Limb (tissue), 2 donors: ENCODE results near the gene NSMCE3.

Experiments
- DNase-seq, 2 donors: peaks; one replicate each; pipeline ENCODE4 v3.0.0-alpha.2; 2016; ENCODE audit errors: extremely low spot score in 2 of 2

NSMCE3 gene

DNA sequence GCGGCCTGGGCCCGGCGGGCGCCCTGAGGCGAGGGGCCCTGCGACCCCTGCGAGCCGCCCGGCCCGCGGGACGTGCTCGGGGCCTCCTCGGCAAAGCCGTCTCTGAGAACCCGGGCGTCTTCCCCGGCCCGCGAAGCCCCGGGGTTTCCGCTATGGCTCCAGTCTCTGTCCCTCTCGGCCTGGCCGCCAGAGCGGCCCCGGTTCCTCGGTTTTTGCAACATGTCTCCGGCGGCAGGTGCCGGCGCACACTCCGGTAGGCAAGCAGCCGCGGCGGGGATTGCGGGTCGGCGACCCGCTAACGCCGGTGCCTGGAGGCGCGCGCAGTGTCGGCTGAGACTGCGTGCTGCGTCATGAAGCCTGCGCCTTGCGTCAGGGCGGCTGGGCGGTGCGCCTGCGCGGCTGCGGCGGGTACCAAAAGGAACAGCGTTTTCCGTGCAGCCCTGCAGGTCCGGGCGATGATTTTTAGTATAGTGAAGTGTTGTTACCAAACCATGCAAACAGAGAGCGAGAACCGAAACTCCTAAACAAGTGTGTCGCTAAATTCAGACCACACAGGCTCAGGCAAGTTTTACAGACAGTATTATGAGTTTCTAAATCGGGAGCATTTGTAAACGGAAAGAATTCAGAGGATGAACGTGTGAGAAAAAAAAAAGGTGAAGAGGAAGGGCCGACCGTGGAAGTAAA lies at the start of gene NSMCE3:
NSMCE3 (minus strand) TSS at position 338 of the 684 bp plus-strand sequence; CDS start at position 221, 117 bp downstream.
- DNase-seq: peak; percentile 92 to 93

DNA sequence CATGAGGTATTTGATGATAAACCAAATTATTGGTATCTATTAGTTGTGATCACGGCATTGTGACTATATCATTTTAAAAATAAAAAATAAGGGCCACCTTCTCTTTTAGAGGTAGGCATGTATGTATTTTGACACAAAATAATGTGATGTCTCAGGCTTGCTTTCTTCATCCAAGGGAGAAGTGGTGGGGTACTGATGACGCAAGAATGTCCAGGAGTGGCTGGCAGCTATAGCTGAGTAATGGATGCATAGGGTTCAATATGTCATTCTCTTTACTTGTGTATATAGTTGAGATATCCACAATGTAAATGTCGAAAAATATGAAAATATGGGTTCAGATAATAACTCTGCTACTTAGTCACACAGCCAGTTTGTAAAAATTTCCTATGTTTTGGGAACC lies 46.8 kb upstream of the NSMCE3 start:
- DNase-seq: no peak

- no peak for DNase-seq
Observed at GRCh38 chr15:29312387-29312786, 42.8 kb upstream of the NSMCE3 start.

- no peak for DNase-seq
Observed at GRCh38 chr15:29311696-29312095, 42.1 kb upstream of the NSMCE3 start.

DNA sequence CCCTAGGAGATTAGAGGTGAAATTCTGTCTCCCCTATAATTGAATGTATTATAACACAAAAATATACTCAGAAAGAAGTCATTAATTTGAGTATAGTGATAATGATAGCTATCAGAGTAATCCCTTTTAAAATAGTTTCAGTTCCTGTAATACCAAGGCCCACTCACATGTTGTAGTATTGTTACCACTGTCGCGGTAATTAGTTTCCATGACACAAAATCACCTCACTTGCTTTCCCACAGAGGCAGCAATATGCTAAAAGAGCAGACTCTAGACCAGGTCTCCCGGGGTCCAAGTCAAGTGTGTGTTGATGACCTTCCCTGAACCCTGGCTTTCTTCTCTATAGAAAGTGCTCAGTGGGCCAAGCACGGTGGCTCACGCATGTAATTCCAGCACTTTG lies 39.5 kb upstream of the NSMCE3 start:
- no peak for DNase-seq

DNA sequence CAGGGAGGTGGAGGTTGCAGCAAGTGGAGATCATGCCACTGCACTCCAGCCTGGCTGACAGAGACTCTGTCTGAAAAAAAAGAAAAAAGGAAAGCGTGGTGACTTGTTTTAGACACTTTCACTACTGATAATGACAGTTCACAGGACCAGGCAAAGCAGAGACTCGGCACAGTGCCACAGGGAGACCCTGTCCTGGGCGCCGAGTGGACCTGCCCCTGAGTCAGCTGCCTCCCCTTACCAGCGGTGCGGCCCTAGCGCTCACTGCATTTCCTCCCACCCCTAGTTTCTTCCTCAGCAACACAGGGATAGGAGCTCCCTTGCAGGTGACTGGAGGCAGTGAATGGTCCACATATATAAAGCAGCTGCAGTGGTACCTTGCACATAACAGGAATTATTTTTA lies 38.7 kb upstream of the NSMCE3 start:
- no peak for DNase-seq

- no peak for DNase-seq
Observed at GRCh38 chr15:29305556-29305955, 35.9 kb upstream of the NSMCE3 start.

DNA sequence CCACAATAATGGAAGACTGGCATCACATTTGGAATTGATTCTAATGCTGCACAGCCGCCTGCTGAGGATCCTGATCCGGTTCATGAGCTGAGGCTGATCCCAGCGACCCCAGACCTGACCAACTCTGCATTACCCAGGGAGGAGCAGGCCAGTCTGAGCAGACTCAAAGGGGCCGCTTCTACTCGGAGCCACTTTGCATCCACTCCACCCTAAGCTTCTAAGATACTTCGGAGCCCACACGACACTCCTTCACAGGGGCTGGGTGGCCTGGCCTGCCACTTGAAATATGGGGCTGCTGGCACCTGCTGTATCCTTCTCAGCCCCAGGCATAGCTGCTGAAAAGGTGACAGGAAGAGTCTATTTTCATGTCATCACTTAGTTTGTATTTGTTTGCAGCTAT lies 33.2 kb upstream of the NSMCE3 start:
- DNase-seq: no peak

DNA sequence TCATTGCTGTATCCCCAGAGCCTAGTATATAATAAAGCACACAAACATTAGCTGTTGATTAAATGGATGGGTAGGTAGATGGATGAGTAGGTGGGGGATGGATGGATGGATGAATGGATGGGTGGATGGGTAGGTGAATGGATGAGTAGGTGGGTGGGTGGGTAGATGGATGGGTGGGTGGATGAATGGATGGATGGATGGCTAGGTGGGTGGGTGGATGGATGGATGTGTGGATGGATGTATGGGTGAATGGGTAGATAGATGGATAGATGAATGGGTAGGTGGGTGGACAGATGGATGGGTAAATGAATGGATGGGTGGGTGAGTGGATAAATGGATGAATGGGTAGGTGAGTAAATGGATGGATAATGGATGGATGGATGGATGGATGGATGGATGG lies 30.2 kb upstream of the NSMCE3 start:
- no peak for DNase-seq

DNA sequence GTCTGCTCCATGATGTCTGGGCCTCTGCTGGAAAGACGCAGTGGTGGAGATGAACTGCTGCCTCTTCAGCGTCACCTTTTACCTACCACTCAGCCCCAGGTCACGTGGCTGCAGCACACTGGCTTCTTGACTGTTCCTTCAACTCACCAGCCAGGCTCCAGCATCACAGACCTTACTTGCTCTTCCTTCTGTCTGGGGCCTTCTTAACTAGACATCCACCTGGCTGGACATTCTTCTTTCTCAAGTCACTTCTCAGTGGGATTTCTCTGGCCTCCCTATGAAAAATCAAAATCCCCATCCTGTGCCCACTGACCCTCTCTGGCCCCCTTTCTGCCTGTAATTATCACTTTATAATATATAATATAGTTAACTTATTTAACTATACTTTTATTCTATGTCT lies 29.7 kb upstream of the NSMCE3 start:
- DNase-seq: no peak

- no peak for DNase-seq
Observed at GRCh38 chr15:29294732-29295325, 25.2 kb upstream of the NSMCE3 start.

- DNase-seq: no peak
Observed at GRCh38 chr15:29291067-29291845, 21.6 kb upstream of the NSMCE3 start.

GRCh38 chr15:29289173-29289572 lies 19.6 kb upstream of the NSMCE3 start:
- no peak for DNase-seq

DNA sequence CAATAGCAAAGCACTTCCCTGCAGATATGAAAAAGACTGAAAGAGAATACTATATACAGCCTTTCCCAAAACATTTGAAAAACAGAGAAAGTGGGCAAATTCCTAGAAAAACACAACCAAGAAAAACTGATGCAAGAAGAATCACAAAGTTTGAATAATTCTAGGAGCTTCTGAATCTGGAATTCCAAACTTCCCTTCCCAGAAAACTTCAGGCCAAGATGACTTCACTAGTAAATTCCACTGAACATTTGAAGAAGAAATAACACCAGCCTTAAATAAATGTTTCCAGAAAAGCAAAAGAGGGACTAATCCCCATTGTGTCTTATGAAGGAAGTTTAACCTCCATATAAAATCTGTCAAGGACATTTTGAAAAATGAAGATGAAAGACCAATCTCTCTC lies 15.8 kb upstream of the NSMCE3 start:
- no peak for DNase-seq

- no peak for DNase-seq
Observed at GRCh38 chr15:29283381-29283780, 13.8 kb upstream of the NSMCE3 start.

GRCh38 chr15:29280514-29280913 lies 10.9 kb upstream of the NSMCE3 start:
- DNase-seq: no peak

DNA sequence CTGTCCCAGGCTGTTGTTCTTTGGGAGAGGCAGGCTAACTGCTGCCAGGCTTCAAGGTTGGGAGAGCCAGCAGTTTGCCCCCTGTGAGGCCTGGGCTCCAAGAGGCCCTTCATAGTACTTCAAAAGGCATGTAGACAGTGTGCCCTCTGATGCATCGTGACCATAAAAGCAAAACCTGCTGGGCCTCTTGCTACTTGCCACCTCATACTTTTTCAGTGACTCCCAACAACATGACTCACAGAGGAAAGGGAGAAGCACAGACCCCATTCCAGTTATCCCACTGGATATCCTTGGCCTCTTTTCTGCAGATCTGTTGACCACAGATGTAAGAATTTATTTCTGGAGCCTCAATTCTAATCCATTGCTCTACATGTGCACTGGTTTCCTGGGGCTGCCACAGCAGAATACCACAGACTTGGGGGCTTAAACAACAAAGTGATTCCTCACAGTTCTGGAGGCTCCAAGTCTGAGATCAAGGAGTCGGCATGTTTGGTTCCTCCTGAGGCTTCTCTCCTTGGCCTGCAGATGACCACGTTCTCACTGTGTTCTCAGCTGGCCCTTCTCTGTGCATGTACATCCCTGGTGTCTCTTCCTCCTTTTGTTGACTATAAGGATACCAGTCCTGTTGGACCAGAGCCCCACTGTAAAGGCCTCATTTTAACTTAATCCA lies 8.9 kb upstream of the NSMCE3 start:
- DNase-seq: no peak

DNA sequence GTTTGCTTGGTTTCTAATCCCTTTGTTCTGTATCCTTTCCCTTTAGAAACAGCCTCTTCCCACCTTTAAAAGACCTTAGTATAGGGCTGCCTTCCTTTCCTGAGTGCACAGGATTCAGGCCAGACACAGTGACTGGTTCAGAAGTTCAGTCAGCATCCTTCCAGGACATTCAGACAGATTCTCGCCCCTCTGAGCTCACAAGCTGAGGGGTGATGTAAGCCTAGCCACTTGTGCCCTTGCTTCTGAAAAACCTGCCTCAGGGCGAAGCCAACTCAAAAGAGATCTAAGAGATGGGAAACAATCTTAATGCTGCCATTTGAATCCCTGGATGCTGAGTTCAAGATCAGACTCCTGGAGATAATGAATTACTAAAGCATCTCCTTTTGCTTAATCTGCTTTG lies 6.7 kb upstream of the NSMCE3 start:
- DNase-seq: no peak

DNA sequence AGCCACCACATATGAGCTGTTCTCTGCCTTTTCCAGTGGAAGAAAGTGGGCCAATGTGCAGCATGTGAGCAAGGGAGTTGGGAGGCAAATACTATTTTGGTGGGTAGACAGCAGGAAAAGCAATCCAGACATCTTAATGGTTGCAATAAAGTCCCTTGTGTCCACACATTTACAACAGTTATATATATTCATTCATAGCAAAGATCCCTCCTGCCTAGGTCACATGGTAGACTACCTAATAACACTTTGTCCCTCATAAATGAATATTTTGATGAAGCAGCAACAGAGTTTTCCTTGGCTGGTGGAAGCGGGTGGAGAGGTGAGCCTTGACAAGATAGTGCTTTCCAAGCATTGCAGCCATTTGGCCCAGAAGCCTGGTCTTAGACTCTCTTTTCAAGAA lies 6.2 kb upstream of the NSMCE3 start:
- DNase-seq: no peak

GRCh38 chr15:29274946-29275345 lies 5.3 kb upstream of the NSMCE3 start:
- DNase-seq: no peak

GRCh38 chr15:29272219-29272618 lies 2.6 kb upstream of the NSMCE3 start:
- DNase-seq: no peak

- DNase-seq: no peak
Observed at GRCh38 chr15:29270976-29271375, 1.4 kb upstream of the NSMCE3 start.
